OCI-LY1 (cell line): Measurements from ENCODE around the gene ENG.

Experiments
- H2AFZ ChIP-seq: fragments of 200-600 bp; sonication (generic), shearing (Covaris generic); 2 replicates; pipeline ENCODE4 v1.6.0; 2014; ENCODE audit warnings: antibody characterized with exemption, mild to moderate bottlenecking, low read length
- H3F3A ChIP-seq: fragments of 200-600 bp; sonication (generic), shearing (Covaris generic); 2 replicates; pipeline ENCODE4 v1.6.0; 2014; ENCODE audit warnings: mild to moderate bottlenecking, antibody characterized with exemption, low read length, moderate library complexity; ENCODE audit not compliant: insufficient read depth
- H3K27ac ChIP-seq: fragments of 200-600 bp; sonication (generic); 2 replicates; pipeline ENCODE4 v1.5.1; 2014; ENCODE audit warnings: low read length, mixed run types, mild to moderate bottlenecking, low read depth; ENCODE audit not compliant: poor library complexity, severe bottlenecking
- H3K27me3 ChIP-seq: fragments of 200-600 bp; sonication (generic); 2 replicates; pipeline ENCODE4 v1.6.0; 2014; ENCODE audit warnings: antibody characterized with exemption, mild to moderate bottlenecking, low read length, moderate library complexity; ENCODE audit not compliant: insufficient read depth
- H3K36me3 ChIP-seq: fragments of 200-600 bp; sonication (generic); 2 replicates; pipeline ENCODE4 v1.6.1; 2014; ENCODE audit warnings: mild to moderate bottlenecking, antibody characterized with exemption, low read length, moderate library complexity, mixed read lengths; ENCODE audit not compliant: insufficient read depth
- H3K4me1 ChIP-seq: fragments of 200-600 bp; sonication (generic); 2 replicates; pipeline ENCODE4 v1.5.1; 2014; ENCODE audit warnings: mild to moderate bottlenecking, low read length, moderate library complexity; ENCODE audit not compliant: insufficient read depth, severe bottlenecking
- H3K4me2 ChIP-seq: fragments of 200-600 bp; sonication (generic), shearing (Covaris generic); 2 replicates; pipeline ENCODE4 v1.6.1; 2014; ENCODE audit warnings: low read length
- H3K4me3 ChIP-seq: fragments of 200-600 bp; sonication (generic); 2 replicates; pipeline ENCODE4 v1.5.1; 2014; ENCODE audit warnings: low read length, low read depth, mild to moderate bottlenecking, mixed read lengths; ENCODE audit not compliant: poor library complexity, severe bottlenecking
- H3K79me2 ChIP-seq: fragments of 200-600 bp; shearing (Covaris generic); 2 replicates; pipeline ENCODE4 v1.6.1; 2016; ENCODE audit warnings: mixed run types, low read length, mixed read lengths; ENCODE audit not compliant: insufficient read depth
- H3K9ac ChIP-seq: fragments of 200-600 bp; sonication (generic), shearing (Covaris generic); 2 replicates; pipeline ENCODE4 v1.6.1; 2014; ENCODE audit warnings: mild to moderate bottlenecking, low read length, mixed read lengths
- H3K9me2 ChIP-seq: fragments of 200-600 bp; sonication (generic), shearing (Covaris generic); 2 replicates; pipeline ENCODE4 v1.6.1; 2014; ENCODE audit warnings: low read depth, mild to moderate bottlenecking, low read length, mixed read lengths
- H3K9me3 ChIP-seq: fragments of 200-600 bp; shearing (Covaris generic); 2 replicates; pipeline ENCODE4 v1.6.1; 2014; ENCODE audit warnings: low read length, mixed read lengths
- H4K20me1 ChIP-seq: fragments of 200-600 bp; sonication (generic), shearing (Covaris generic); 2 replicates; pipeline ENCODE4 v1.6.0; 2016; ENCODE audit warnings: mild to moderate bottlenecking, low read length; ENCODE audit not compliant: insufficient read depth
- CTCF ChIP-seq: fragments of 200-600 bp; sonication (generic), shearing (Covaris generic); IDR thresholded peaks from 2 replicates; pipeline ENCODE4 v1.5.1; 2017; ENCODE audit warnings: mild to moderate bottlenecking, antibody characterized with exemption, low read length, moderate library complexity, mixed read lengths
- EZH2 ChIP-seq: fragments of 200-600 bp; sonication (generic), shearing (Covaris generic); IDR thresholded peaks from 2 replicates; pipeline ENCODE4 v1.8.0; 2017; ENCODE audit warnings: borderline replicate concordance, mixed run types, mild to moderate bottlenecking, antibody characterized with exemption, low read length, moderate library complexity, mixed read lengths

The ENG gene

GRCh38 chr9:127860779-127861178, 6.3 kb upstream of the ENG start:
- Histone ChIP-seq H3K9me3 (no peaks in the 10 kb centered on the region), H3K4me3 (no peak overlapping the region), H3K27ac (no peak overlapping the region), H3F3A (no peaks in the 10 kb centered on the region), H3K4me1 (peaks cover 27% of the 10 kb centered on the region), H3K36me3 (no peaks in the 10 kb centered on the region), H3K9ac (no peak overlapping the region), H4K20me1 (no peaks in the 10 kb centered on the region), H3K9me2 (no peaks in the 10 kb centered on the region), H3K27me3 (no peaks in the 10 kb centered on the region; the same call in 1 of the 2 replicates), H3K4me2 (no peak overlapping the region), H3K79me2 (no peaks in the 10 kb centered on the region), H2AFZ (no peak overlapping the region)
- TF ChIP-seq CTCF (no peak), EZH2 (no peak)

DNA sequence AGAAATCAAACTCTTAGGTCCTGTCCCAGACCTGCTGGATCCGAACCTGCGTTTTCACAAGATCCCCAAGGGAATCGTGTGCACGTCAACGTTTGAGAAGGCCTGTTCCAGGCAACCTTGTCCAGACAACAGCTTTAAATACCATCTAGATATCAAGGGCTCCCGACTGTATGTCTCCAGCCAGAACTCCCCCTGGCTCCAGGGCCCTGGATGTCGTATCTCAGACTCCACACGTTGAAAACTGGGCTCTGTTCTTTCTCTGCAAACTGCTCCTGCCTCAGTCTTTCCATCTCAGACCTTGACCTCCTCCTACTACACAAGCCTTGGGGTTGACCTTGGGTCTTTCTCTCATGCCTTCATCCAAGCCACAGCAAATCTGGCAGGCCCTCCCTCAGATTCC, 5.8 kb upstream of the ENG start:
- no peak for TF ChIP-seq CTCF
- no peak for TF ChIP-seq EZH2
- H2AFZ ChIP-seq: no peak overlapping the region

DNA sequence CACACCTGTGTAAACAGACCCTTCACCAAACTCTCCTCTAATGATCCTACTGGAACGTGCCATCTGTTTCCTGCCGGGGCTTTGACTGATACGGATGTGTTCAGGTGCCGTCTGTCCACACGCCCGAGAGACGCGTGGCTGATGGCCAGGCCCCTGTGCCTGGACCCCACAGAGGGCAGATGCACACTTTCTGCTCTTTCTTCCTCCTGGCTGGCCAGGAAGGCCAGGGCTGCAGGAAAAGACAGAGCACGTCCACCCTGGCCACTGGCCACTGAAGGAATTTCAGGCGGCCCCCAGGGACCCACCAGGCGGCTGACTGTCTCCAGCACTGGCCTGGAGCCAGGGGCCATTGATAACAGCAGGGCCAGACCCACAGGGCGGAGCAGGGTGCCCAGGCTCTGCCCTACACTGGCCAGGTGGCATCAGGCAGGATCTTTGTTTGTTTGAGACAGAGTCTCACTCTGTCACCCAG, 3.6 kb upstream of the ENG start:
- no peaks in the 10 kb centered on the region for H3F3A ChIP-seq
- H3K4me1 ChIP-seq: peaks cover 14% of the 10 kb centered on the region
- H3K4me2 ChIP-seq: no peak overlapping the region
- no peak for TF ChIP-seq CTCF
- no peak overlapping the region for H3K9ac ChIP-seq
- H3K9me3 ChIP-seq: no peaks in the 10 kb centered on the region
- peaks cover 3% of the 10 kb centered on the region for H3K27me3 ChIP-seq
- H4K20me1 ChIP-seq: no peaks in the 10 kb centered on the region
- H2AFZ ChIP-seq: no peak overlapping the region
- no peaks in the 10 kb centered on the region for H3K79me2 ChIP-seq
- H3K27ac ChIP-seq: no peak overlapping the region
- H3K36me3 ChIP-seq: no peaks in the 10 kb centered on the region
- no peaks in the 10 kb centered on the region for H3K9me2 ChIP-seq
- no peak overlapping the region for H3K4me3 ChIP-seq

More for the DNA sequence above, 5.8 kb upstream of the ENG start:
- no peak overlapping the region for H3K4me3 ChIP-seq
- H3K27ac ChIP-seq: no peak overlapping the region
- no peaks in the 10 kb centered on the region for H3K79me2 ChIP-seq
- no peaks in the 10 kb centered on the region for H3K36me3 ChIP-seq
- no peaks in the 10 kb centered on the region for H3K9me2 ChIP-seq
- H3K9ac ChIP-seq: no peak overlapping the region
- peaks cover 22% of the 10 kb centered on the region for H3K4me1 ChIP-seq
- H3K4me2 ChIP-seq: no peak overlapping the region
- no peaks in the 10 kb centered on the region for H4K20me1 ChIP-seq
- H3K27me3 ChIP-seq: no peaks in the 10 kb centered on the region; the same call in 1 of the 2 replicates
- H3K9me3 ChIP-seq: no peaks in the 10 kb centered on the region
- H3F3A ChIP-seq: no peaks in the 10 kb centered on the region
